GM19099 (cell line): ENCODE data around the gene PBRM1.

Source experiments
- POLR2A ChIP-seq: IDR thresholded peaks from 3 replicates; pipeline ENCODE4 v1.6.1; 2011; ENCODE audit warnings: low read depth; ENCODE audit not compliant: insufficient read length; ENCODE audit errors: extremely low read depth

The PBRM1 gene

DNA sequence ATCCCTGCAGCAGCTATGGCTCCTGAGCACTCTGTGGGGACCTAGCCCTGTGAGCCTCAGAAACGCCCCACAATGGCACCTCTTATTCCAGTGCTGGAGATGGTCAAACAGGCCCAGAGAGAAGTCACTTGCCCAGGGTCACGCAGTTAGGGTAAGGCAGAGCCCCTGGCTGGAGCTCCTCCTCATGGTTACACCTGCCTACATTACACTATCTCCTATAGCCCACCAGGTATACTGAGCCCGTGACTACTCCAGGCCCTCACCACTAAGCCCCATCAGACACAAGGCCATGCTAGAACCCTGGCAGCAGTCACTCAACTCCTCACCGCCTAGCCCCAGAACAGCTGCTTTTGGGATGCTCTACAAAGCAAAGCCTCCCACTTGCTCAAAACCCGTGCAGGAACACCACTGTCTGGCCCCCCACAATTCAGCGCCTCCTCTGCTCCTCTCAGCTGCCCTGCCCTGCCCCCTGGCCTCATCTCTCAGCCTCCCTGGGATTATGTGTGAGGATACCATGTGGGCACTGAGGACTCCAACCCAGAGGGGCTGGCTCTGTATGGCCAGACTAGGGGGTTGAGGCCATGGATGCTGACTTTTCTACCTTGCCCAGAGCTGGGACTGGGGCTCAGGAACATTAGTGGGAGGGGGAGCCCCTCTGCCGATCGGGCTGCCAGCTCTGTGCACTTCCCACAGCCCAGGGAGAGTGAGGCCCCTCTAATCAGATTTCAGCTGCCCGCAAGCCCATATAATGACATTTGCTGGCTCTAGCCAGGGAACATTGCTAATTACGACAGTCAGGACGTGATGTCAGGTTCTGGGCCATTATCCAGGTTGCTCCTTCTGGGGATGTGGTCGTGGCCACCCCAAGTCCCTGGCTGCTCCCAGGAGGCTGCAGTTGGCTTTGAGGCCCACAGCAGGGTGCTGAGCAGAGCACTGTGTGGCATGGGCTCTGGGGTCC is 156.1 kb downstream of the PBRM1 start:
- TF ChIP-seq POLR2A = no peak

GRCh38 chr3:52528586-52529375 is 156.9 kb downstream of the PBRM1 start:
- no peak for TF ChIP-seq POLR2A

DNA sequence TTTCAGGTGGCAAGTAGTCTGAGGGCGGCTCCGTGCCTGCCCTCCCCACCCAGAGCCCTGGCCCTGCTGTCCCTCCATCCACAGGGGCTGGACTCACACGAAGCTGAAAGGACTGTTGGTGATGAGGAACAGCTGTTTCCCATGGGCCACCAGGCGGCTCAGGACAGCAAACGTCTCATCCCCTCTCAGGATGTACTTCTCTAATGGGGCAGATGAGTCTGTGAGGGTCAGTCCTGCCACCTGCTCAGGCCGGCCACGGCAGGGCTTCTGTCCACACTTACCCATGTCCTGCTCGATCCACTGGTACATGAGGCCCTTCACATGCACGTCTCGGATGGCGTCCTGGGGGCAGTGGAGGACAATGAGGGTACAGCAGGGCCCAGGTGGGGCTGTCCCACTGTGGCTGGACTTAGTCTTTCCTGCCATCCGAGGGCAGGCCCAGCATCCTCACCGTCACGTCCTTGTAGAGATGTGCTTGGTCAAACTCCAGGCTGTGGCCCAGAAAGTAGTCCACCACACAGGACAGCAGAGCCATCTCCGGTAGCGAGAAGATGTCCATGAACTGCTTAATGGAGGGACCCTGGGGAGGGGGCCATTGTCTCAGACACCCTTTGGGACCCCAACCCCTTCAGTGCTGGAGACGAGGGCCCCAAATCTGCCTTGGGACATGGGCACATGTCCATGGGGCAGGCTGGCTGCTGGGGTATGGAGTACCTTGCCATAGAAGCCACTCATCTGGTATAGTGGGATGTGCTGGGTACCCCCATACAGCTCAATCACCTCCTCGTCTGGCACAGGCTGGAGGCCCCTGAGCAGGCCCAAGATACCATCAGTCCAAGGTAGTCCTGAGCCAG is 157.8 kb downstream of the PBRM1 start:
- TF ChIP-seq POLR2A = no peak

- TF ChIP-seq POLR2A = no peak
Observed at GRCh38 chr3:52527039-52527731, 158.5 kb downstream of the PBRM1 start.

- TF ChIP-seq POLR2A = no peak
Observed at GRCh38 chr3:52525680-52526561, 159.8 kb downstream of the PBRM1 start.

DNA sequence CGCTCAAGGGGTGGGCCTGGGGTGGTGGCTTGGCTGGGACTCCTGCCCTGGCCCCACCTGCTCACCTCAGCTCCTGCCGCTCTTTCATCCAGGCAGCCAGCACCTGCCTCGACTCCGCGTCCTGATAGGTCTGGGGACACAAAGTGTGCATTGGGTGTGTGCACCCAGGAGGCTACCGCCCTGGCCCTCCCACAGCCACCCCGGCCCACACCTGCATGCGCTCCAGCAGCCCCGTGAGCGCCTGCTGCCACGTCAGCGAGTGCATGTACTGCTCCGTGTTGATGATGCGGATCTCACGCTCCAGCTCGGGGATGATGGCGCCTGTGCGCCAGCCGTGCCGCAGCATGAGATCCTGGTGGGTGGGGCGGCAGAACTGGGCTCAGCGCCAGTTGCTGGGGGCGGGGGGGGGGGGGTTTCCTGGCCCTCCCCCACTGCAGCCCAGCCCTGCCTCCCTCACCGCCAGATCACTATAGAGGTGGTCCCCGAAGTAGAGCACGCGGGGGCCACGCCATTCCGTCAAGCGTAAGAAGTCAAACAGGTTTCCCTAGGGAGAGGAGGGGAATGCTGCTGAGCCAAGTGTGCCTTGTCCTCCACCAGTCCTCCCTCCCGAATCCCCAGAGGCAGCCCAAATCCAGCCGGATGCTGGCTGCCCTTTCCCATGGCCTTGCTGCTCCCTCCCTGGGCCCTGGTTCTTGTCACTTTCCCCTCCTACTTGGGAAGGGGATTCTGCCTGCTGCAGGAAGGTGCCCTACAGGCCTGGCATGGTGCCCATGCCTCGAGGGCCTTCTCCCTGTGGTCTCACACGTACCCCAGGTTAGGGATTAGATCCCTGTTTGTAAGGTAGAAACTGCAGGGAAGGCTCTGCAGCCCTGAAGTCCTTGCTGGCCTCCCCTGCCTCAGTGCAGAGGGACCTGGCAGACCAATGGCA is 160.7 kb downstream of the PBRM1 start:
- no peak for TF ChIP-seq POLR2A

GRCh38 chr3:52524258-52524751 is 161.4 kb downstream of the PBRM1 start:
- TF ChIP-seq POLR2A = no peak

GRCh38 chr3:52523386-52524257 is 162.1 kb downstream of the PBRM1 start:
- TF ChIP-seq POLR2A = no peak

DNA sequence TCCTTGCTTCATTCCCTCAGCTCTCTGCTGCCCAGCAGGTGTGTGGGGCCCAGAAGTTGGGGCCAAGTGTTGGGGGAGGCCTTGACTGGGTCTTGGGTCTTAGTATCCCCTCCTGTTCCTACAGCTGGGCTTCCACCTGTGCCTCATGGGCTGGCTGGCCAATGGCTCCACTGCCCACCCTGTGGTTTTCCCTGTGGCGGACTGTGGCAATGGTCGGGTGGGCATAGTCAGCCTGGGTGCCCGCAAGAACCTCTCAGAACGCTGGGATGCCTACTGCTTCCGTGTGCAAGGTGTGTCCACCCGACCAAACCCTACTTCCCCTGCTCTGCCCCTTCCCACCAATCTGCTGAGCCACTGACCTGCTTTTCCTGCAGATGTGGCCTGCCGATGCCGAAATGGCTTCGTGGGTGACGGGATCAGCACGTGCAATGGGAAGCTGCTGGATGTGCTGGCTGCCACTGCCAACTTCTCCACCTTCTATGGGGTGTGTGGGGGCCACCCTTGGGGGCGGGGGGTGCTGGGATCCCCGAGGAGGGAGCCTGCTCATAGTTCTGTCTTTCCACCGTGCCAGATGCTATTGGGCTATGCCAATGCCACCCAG is 163.0 kb downstream of the PBRM1 start:
- TF ChIP-seq POLR2A = no peak

DNA sequence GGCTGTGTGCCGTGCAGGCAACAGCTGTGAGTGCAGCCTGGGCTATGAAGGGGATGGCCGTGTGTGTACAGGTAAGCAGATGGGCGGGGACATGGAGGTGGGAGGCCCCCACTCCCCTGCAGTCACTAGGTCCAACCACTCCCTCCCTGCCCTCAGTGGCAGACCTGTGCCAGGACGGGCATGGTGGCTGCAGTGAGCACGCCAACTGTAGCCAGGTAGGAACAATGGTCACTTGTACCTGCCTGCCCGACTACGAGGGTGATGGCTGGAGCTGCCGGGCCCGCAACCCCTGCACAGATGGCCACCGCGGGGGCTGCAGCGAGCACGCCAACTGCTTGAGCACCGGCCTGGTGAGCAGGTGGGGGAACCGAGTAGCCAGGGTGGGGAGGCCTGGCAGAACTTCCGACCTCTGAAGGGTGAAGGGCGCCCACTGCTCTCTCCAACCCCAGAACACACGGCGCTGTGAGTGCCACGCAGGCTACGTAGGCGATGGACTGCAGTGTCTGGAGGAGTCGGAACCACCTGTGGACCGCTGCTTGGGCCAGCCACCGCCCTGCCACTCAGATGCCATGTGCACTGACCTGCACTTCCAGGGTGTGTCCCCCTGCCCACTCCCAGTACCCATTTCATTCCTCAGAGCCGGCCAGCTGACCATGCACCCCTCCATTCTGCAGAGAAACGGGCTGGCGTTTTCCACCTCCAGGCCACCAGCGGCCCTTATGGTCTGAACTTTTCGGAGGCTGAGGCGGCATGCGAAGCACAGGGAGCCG is 163.6 kb downstream of the PBRM1 start:
- no peak for TF ChIP-seq POLR2A
